Suprapubic skin (tissue), 4 donors: ENCODE data around the gene KIAA0930. TPM values are rescaled to one million over a fixed set of nuclear protein-coding genes. Genes with fewer than 3 reads are reported as not detected.

Source experiments
- DNase-seq, 2 donors: peaks; one replicate each; pipeline ENCODE4 v3.0.0-alpha.2; 2019; ENCODE audit warnings: low spot score in 2 of 2
- H3K27ac ChIP-seq: fragments of 200-600 bp; sonication (generic); one replicate; pipeline ENCODE4 v1.5.1; 2019
- H3K27me3 ChIP-seq: fragments of 200-600 bp; sonication (generic); one replicate; pipeline ENCODE4 v1.5.1; 2019
- H3K36me3 ChIP-seq: fragments of 200-600 bp; sonication (generic); one replicate; pipeline ENCODE4 v1.5.1; 2019
- H3K4me1 ChIP-seq: fragments of 200-600 bp; sonication (generic); one replicate; pipeline ENCODE4 v1.5.1; 2019
- H3K4me3 ChIP-seq: fragments of 200-600 bp; sonication (generic); one replicate; pipeline ENCODE4 v1.5.1; 2019; ENCODE audit warnings: mild to moderate bottlenecking
- H3K9me3 ChIP-seq: fragments of 200-600 bp; sonication (generic); one replicate; pipeline ENCODE4 v1.5.1; 2019
- EP300 ChIP-seq: sonication (generic); formaldehyde crosslinking; IDR thresholded peaks from one replicate; pipeline ENCODE4 v1.6.1; 2017; ENCODE audit warnings: antibody characterized with exemption
- POLR2A ChIP-seq, 2 donors: fragments of 450-650 bp; IDR thresholded peaks; one replicate each; pipeline ENCODE4 v1.6.1; 2017; ENCODE audit warnings: antibody characterized with exemption in 2 of 2, mild to moderate bottlenecking in 2 of 2, moderate library complexity in 2 of 2
- POLR2AphosphoS5 ChIP-seq, 3 donors: sonication (generic); formaldehyde crosslinking; IDR thresholded peaks; one replicate each; pipeline ENCODE4 v1.6.1; 2017; ENCODE audit warnings: antibody characterized with exemption in 3 of 3
- WGBS: methylation state at CpG from one replicate; pipeline ENCODE4 v1.1.5; 2018; 5-methylcytosine and 5-hydroxymethylcytosine counted together
- total RNA-seq, 4 donors: library from RNA; depleted of rRNA; stranded (reverse); fragments of >200 nt; gene quantifications; one replicate each; pipeline ENCODE4 v1.1.0, GENCODE V29; 2016
- TF ChIP-seq, protein P1 (sequence below), 2 donors: fragments of 200-600 bp in 1 of 2; fragments of 450-650 bp in 1 of 2; sonication (generic) in 1 of 2; IDR thresholded peaks; one replicate each; pipeline ENCODE4 v1.5.1; 2016 to 2019; ENCODE audit warnings: antibody characterized with exemption in 2 of 2, mild to moderate bottlenecking in 1 of 2, moderate library complexity in 1 of 2

Gene KIAA0930
- total RNA-seq, 4 donors from 2014 or later: 36.0 to 119 (median 74.4) TPM

DNA sequence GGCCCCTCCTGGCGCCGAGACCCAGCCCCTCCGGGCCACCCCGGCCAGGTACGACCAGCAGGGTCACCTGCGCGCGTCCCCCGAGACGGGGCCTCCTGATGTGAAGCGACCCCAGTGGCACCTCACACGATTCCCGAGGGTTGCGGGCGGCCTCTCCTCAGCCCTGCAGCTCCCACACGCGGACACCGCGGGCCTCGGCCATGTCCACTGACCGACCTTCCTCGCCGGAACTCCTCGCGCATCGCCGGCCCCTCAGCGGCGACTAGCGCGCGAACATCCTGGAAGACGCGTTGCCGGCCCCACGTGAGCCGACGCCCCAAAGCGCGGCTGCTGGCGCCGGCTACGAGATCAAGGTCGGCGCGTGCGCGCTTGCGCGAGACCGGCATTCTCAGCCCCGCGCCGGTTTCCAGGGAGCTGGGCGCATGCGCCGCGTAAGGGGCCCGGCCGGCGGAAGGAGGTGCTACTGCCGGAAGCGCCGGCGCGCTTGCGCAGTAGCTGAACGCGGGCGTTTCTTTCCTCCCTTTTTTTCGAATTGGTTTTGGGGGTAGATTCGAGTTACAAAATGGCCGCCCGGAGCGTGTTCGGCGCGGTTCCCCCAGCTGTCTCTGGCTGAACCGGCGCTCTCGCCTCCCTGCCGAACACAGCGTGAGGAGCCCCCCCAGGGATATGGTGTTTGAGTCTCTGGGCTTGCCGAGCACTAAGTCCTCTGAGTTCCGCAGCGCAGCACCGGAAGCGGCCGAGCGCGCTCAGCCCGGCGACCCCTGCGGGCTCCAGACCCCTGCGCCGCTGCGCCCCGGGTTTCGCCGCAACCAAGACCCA, 77.0 kb downstream of the KIAA0930 start, which contains the start of gene NUP50:
Gene NUP50, plus strand, starts transcription at position 475 of the 819 bp plus-strand sequence. CDS start 4,253 bp downstream, outside the sequence.
- Histone ChIP-seq H3K27me3 (no peaks in the 10 kb centered on the region), H3K4me3 (peak within 1 kb of the TSS; percentile 65), H3K27ac (peak within 1 kb of the TSS; percentile 93), H3K9me3 (no peaks in the 10 kb centered on the region), H3K36me3 (peaks cover 5% of the 10 kb centered on the region), H3K4me1 (peaks cover 68% of the 10 kb centered on the region)
- TF ChIP-seq EP300: no peak
- peak in 1 of 2 donors; percentile 59 for TF ChIP-seq POLR2A (IDR thresholded peaks at IDR 0.05)
- TF ChIP-seq POLR2AphosphoS5 (IDR thresholded peaks at IDR 0.05): peak; percentile 41 to 84 (median 75)
- TF ChIP-seq, protein P1, sequence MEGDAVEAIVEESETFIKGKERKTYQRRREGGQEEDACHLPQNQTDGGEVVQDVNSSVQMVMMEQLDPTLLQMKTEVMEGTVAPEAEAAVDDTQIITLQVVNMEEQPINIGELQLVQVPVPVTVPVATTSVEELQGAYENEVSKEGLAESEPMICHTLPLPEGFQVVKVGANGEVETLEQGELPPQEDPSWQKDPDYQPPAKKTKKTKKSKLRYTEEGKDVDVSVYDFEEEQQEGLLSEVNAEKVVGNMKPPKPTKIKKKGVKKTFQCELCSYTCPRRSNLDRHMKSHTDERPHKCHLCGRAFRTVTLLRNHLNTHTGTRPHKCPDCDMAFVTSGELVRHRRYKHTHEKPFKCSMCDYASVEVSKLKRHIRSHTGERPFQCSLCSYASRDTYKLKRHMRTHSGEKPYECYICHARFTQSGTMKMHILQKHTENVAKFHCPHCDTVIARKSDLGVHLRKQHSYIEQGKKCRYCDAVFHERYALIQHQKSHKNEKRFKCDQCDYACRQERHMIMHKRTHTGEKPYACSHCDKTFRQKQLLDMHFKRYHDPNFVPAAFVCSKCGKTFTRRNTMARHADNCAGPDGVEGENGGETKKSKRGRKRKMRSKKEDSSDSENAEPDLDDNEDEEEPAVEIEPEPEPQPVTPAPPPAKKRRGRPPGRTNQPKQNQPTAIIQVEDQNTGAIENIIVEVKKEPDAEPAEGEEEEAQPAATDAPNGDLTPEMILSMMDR (IDR thresholded peaks at IDR 0.05): no peak
- DNase-seq: peak; percentile 95 to 96
- WGBS: 0% methylated on average over 13 of the region's 100 CpGs

DNA sequence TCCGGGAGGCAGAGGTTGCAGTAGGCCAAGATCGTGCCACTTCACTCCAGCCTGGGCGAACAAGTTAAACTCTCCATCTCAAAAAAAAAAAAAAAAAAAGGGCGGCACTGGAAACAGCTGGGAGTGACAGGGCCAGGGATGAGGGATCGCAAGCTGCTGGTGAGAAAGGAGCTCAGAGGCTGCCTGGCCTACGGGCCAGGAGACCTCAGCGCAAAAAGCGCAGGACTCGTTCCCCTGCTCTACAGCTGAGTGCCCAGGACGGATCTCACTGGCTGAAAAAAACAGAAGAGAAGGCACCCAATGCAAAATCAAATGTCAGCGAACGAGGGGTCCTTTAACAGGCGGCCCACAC, 77.6 kb downstream of the KIAA0930 start:
- DNase-seq: no peak
- Histone ChIP-seq H3K9me3 (no peaks in the 10 kb centered on the region), H3K27me3 (no peaks in the 10 kb centered on the region), H3K36me3 (no peaks in the 10 kb centered on the region), H3K27ac (peak overlapping the region; percentile 93), H3K4me1 (peaks cover 74% of the 10 kb centered on the region), H3K4me3 (peak overlapping the region; percentile 65)
- 13% methylated on average over 12 of the region's 13 CpGs for WGBS
- no peak for TF ChIP-seq POLR2AphosphoS5 (IDR thresholded peaks at IDR 0.05)
- no peak for TF ChIP-seq POLR2A (IDR thresholded peaks at IDR 0.05)
- TF ChIP-seq EP300: no peak
- TF ChIP-seq, protein P1 (IDR thresholded peaks at IDR 0.05): no peak

DNA sequence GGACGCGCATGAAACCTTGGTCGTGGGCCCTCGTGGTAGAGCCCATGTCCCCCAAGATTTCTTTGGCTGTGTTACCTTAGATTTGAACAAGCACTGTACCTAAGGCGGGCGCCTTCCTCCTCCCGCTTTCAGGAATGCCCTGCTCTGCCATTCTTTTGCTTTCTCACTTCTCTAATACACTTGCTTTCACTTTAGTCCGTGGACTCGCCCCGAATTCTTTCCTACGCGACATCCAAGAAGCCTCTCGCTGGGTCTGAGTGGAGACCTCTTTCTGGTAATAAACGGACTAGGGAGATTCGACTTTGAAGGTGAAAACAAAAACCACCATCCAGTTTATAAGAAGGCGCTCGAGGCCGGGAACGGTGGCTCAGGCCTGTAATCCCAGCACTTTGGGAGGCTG, 78.2 kb downstream of the KIAA0930 start:
- TF ChIP-seq POLR2AphosphoS5 (IDR thresholded peaks at IDR 0.05): no peak
- TF ChIP-seq, protein P1 (IDR thresholded peaks at IDR 0.05): no peak
- TF ChIP-seq EP300: no peak
- TF ChIP-seq POLR2A (IDR thresholded peaks at IDR 0.05): no peak
- no peak for DNase-seq
- H3K36me3 ChIP-seq: peaks cover 4% of the 10 kb centered on the region
- H3K27ac ChIP-seq: peak overlapping the region; percentile 93
- WGBS: 85% methylated on average over 18 of the region's 19 CpGs
- H3K4me1 ChIP-seq: peaks cover 78% of the 10 kb centered on the region
- H3K9me3 ChIP-seq: no peaks in the 10 kb centered on the region
- no peaks in the 10 kb centered on the region for H3K27me3 ChIP-seq
- peak overlapping the region; percentile 65 for H3K4me3 ChIP-seq

DNA sequence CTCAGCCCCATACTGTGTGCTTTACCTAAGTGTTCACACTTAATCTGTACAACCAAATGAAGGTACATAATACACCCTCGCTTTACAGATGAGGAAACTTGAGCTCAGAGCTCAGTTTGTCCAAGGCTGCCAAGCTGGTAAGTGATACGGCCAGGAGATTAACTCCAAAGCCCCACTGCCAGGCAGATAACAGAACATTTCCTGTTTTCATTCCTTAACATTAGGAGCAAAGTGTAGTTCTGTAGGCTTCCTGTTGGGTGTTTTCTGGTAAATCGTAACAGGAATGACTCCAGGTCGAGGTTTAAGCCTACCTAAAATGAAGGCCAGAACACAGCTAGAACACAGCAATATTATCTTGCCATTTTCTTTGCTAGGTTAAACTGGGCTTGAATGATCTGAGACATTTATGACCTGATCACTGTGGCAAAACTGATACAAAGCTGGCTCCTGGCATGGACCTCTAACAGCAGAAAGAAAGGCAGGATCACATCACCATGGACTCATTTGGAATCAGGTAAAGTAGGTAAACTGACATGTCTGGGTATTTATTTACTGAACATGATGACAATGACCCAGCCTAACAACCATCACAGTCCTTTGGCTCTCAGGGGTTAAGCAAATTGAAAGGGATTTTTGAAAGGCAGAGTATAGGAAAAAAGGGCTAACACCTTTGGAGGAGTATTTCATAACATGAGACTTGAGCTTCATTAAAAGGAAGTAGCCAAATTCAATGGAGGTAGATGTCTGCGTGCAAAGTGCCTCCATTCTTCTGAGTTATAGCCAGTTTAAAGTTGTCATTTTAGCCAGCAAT, 80.8 kb downstream of the KIAA0930 start:
- no peaks in the 10 kb centered on the region for H3K27me3 ChIP-seq
- H3K4me3 ChIP-seq: no peak overlapping the region
- no peak for TF ChIP-seq POLR2A (IDR thresholded peaks at IDR 0.05)
- no peak for TF ChIP-seq POLR2AphosphoS5 (IDR thresholded peaks at IDR 0.05)
- no peak for TF ChIP-seq EP300
- TF ChIP-seq, protein P1 (IDR thresholded peaks at IDR 0.05): no peak
- H3K36me3 ChIP-seq: peaks cover 4% of the 10 kb centered on the region
- no peak for DNase-seq
- no peaks in the 10 kb centered on the region for H3K9me3 ChIP-seq
- 49% methylated on average over 5 of the region's 5 CpGs for WGBS
- peaks cover 56% of the 10 kb centered on the region for H3K4me1 ChIP-seq
- H3K27ac ChIP-seq: peak overlapping the region; percentile 83

DNA sequence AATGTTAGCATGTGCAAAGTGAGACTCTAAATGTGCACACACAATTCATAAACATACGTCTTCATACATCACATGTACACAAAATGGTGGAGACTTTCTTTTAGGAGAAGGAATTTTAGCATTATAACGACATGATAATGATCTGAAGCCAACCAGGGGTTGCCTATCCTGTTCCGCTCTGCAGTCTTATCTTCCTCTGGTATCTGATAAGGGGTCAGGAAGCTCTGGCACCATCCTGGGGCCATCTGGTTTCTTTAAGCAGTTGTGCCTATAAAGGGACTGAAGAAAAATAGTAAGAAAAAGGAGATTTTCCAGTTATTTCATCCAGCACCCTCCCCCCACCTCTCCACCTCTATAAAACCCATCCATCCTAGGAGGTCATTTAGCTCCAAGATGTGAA, 82.8 kb downstream of the KIAA0930 start:
- H3K27ac ChIP-seq: peak overlapping the region; percentile 83
- H3K4me3 ChIP-seq: no peak overlapping the region
- H3K4me1 ChIP-seq: peaks cover 49% of the 10 kb centered on the region

More for the DNA sequence above, 82.8 kb downstream of the KIAA0930 start:
- peaks cover 4% of the 10 kb centered on the region for H3K36me3 ChIP-seq
- H3K27me3 ChIP-seq: no peaks in the 10 kb centered on the region
- TF ChIP-seq EP300 (no peak), POLR2AphosphoS5 (IDR thresholded peaks at IDR 0.05) (no peak), POLR2A (IDR thresholded peaks at IDR 0.05) (no peak)
- TF ChIP-seq, protein P1 (IDR thresholded peaks at IDR 0.05): no peak
- 80% methylated on average over 3 of the region's 3 CpGs for WGBS
- DNase-seq: no peak
- H3K9me3 ChIP-seq: no peaks in the 10 kb centered on the region
